B cell (primary cell): ENCODE data around the gene HMGB2. TPM values are rescaled to one million over a fixed set of nuclear protein-coding genes. Genes with fewer than 3 reads are reported as not detected.

Experiments used
- ATAC-seq: fragments of 200-7000 bp; cut with Tn5 transposase; one replicate; pipeline ENCODE4 v1.10.0; 2021; ENCODE audit warnings: low read depth, mild to moderate bottlenecking, moderate number of reproducible peaks, moderate library complexity
- CTCF ChIA-PET: fragments of 350-600 bp; sonication (Branson Sonifier 250); formaldehyde crosslinking; loops from one replicate; lab custom pipeline; 2021; ENCODE audit warnings: antibody characterized with exemption, inconsistent platforms; lab: Charles Lee
- POLR2A ChIA-PET: fragments of 350-600 bp; sonication (Branson Sonifier 250); formaldehyde crosslinking; loops from one replicate; lab custom pipeline; 2021; ENCODE audit warnings: antibody characterized with exemption; lab: Charles Lee
- DNase-seq: peaks from one replicate; pipeline ENCODE4 v3.0.0; 2013
- H2AFZ ChIP-seq: 2 replicates; pipeline ENCODE4 v1.6.1; 2012; ENCODE audit warnings: mild to moderate bottlenecking, low read depth, low read length; ENCODE audit not compliant: insufficient read depth, poor library complexity, severe bottlenecking
- H3K27ac ChIP-seq, 2 donors: 1 replicate in 1 of 2; 2 replicates in 1 of 2; pipeline ENCODE4 v1.5.1; 2012 to 2013; ENCODE audit warnings: low read length in 2 of 2, mild to moderate bottlenecking in 2 of 2, moderate library complexity in 1 of 2
- H3K27me3 ChIP-seq, 4 experiments: fragments of 200-600 bp in 1 of 4; sonication (generic) in 1 of 4; replicated peaks in 1 of 4; 1 replicate in 2 of 4; 2 replicates in 2 of 4; pipeline versions ENCODE4 v1.6.1 to v1.7.0; 2013 to 2016; ENCODE audit warnings: low read length in 3 of 4, mild to moderate bottlenecking in 2 of 4, mixed read lengths in 1 of 4, moderate library complexity in 1 of 4; ENCODE audit not compliant: insufficient read depth in 4 of 4, control insufficient read depth in 3 of 4; ENCODE audit errors: control extremely low read depth in 1 of 4
- H3K36me3 ChIP-seq, 2 experiments: replicated peaks in 1 of 2; 1 replicate in 1 of 2; 2 replicates in 1 of 2; pipeline versions ENCODE4 v1.6.1 to v1.7.1; 2013; ENCODE audit warnings: low read length in 1 of 2; ENCODE audit not compliant: insufficient read depth in 2 of 2, control insufficient read depth in 1 of 2; ENCODE audit errors: control extremely low read depth in 1 of 2, extremely low read depth in 1 of 2
- H3K4me1 ChIP-seq, 2 donors: fragments of 200-600 bp in 1 of 2; sonication (generic) in 1 of 2; 1 replicate in 1 of 2; 2 replicates in 1 of 2; pipeline versions ENCODE4 v1.5.1 to v1.6.1; 2013 to 2017; ENCODE audit warnings: low read length in 2 of 2; ENCODE audit not compliant: control insufficient read depth in 2 of 2, insufficient read depth in 2 of 2
- H3K4me2 ChIP-seq: replicated peaks from 2 replicates; pipeline ENCODE3; 2012; ENCODE audit warnings: mild to moderate bottlenecking, low read depth, low read length; ENCODE audit not compliant: poor library complexity, severe bottlenecking
- H3K4me3 ChIP-seq, 5 experiments: fragments of 200-600 bp in 1 of 5; sonication (generic) in 1 of 5; 1 replicate in 3 of 5; 2 replicates in 2 of 5; pipeline versions ENCODE4 v1.5.1 to v1.7.0; 2011 to 2016; ENCODE audit warnings: low read length in 4 of 5, mild to moderate bottlenecking in 4 of 5, low read depth in 2 of 5, control low read depth in 1 of 5, moderate library complexity in 1 of 5; ENCODE audit not compliant: insufficient read depth in 1 of 5; ENCODE audit errors: control extremely low read depth in 1 of 5, extremely low read depth in 1 of 5
- H3K79me2 ChIP-seq: fragments of 200-600 bp; sonication (generic); one replicate; pipeline ENCODE4 v1.6.0; 2016; ENCODE audit warnings: low read length; ENCODE audit not compliant: control insufficient read depth, insufficient read depth
- H3K9ac ChIP-seq: fragments of 200-600 bp; sonication (generic); 2 replicates; pipeline ENCODE4 v1.6.1; 2017; ENCODE audit warnings: mild to moderate bottlenecking, low read length, moderate library complexity
- H3K9me3 ChIP-seq, 3 donors: one replicate each; pipeline versions ENCODE4 v1.6.1 to v1.7.1; 2013; ENCODE audit warnings: low read length in 2 of 3; ENCODE audit not compliant: control insufficient read depth in 2 of 3, insufficient read depth in 1 of 3; ENCODE audit errors: control extremely low read depth in 1 of 3
- H4K20me1 ChIP-seq: 2 replicates; pipeline ENCODE4 v1.6.0; 2012; ENCODE audit warnings: mild to moderate bottlenecking, low read length; ENCODE audit not compliant: insufficient read depth, control insufficient read depth, poor library complexity, severe bottlenecking
- H3K27ac Mint-ChIP-seq: one replicate; pipeline ENCODE4 v1.8.0; 2021; ENCODE audit warnings: mixed read lengths
- H3K27me3 Mint-ChIP-seq: one replicate; pipeline ENCODE4 v1.8.0; 2021; ENCODE audit warnings: mixed read lengths
- H3K4me1 Mint-ChIP-seq: one replicate; pipeline ENCODE4 v1.8.0; 2021; ENCODE audit warnings: mixed read lengths
- H3K4me3 Mint-ChIP-seq: one replicate; pipeline ENCODE4 v1.8.0; 2021; ENCODE audit warnings: mixed read lengths
- H3K9me3 Mint-ChIP-seq: one replicate; pipeline ENCODE4 v1.8.0; 2022; ENCODE audit warnings: mixed read lengths; ENCODE audit not compliant: insufficient read depth
- EZH2 ChIP-seq: IDR thresholded peaks from 2 replicates; pipeline ENCODE4 v1.6.1; 2012; ENCODE audit warnings: borderline replicate concordance, low read depth, mild to moderate bottlenecking, moderate library complexity, low read length; ENCODE audit not compliant: insufficient read depth, poor library complexity, severe bottlenecking
- WGBS: methylation state at CpG from one replicate; pipeline ENCODE4 v1.1.5; 2013; ENCODE audit warnings: missing lambda C conversion rate; ENCODE audit not compliant: insufficient coverage; 5-methylcytosine and 5-hydroxymethylcytosine counted together
- intact Hi-C: fragments of 100-400 bp; cut with micrococcal nuclease; formaldehyde crosslinking; loops from one replicate; pipeline ENCODE4 v1.10.0; 2022
- polyA minus RNA-seq: library from RNA; depleted of rRNA, polyadenylated mRNA; stranded (reverse); fragments of >200 nt; gene quantifications from 2 replicates; pipeline ENCODE4 v1.2.3, GENCODE V29; 2012
- polyA plus RNA-seq: library from polyadenylated mRNA; depleted of rRNA; stranded (reverse); fragments of >200 nt; gene quantifications from 2 replicates; pipeline ENCODE4 v1.2.3, GENCODE V29; 2012
- total RNA-seq, 2 donors: library from RNA; stranded (reverse); fragments of 120-200 nt in 1 of 2; gene quantifications; 1 replicate in 1 of 2; 2 replicates in 1 of 2; pipeline versions ENCODE4 v1.2.3 to v1.2.4, GENCODE V29; 2013 to 2022
- TF ChIP-seq, protein P1 (sequence below): fragments of 200-600 bp; IDR thresholded peaks from one replicate; pipeline ENCODE4 v1.8.0; 2022; ENCODE audit warnings: antibody characterized with exemption, mild to moderate bottlenecking

HMGB2 gene
- total RNA-seq (81.5 and 82.5 TPM in 2 replicates), polyA plus RNA-seq (44.1 and 90.9 TPM in 2 replicates), polyA minus RNA-seq (21.1 and 24.4 TPM in 2 replicates)
- 84.3 TPM for total RNA-seq (2013)

GRCh38 chr4:173334085-173334890 lies at the start of gene HMGB2:
HMGB2 (minus strand) TSS chr4:173334358; CDS start chr4:173333649, 709 bp downstream.
- TF ChIP-seq, protein P1, sequence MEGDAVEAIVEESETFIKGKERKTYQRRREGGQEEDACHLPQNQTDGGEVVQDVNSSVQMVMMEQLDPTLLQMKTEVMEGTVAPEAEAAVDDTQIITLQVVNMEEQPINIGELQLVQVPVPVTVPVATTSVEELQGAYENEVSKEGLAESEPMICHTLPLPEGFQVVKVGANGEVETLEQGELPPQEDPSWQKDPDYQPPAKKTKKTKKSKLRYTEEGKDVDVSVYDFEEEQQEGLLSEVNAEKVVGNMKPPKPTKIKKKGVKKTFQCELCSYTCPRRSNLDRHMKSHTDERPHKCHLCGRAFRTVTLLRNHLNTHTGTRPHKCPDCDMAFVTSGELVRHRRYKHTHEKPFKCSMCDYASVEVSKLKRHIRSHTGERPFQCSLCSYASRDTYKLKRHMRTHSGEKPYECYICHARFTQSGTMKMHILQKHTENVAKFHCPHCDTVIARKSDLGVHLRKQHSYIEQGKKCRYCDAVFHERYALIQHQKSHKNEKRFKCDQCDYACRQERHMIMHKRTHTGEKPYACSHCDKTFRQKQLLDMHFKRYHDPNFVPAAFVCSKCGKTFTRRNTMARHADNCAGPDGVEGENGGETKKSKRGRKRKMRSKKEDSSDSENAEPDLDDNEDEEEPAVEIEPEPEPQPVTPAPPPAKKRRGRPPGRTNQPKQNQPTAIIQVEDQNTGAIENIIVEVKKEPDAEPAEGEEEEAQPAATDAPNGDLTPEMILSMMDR: no peak
- no peak for TF ChIP-seq EZH2
- Histone ChIP-seq H4K20me1 (no peaks in the 10 kb centered on the region), H3K36me3 (peaks cover 0 to 3% of the 10 kb centered on the region in 2 experiments), H3K4me3 (peak within 1 kb of the TSS; percentile 74 to 99 (median 94)), H3K4me2 (peak within 1 kb of the TSS; percentile 86), H3K79me2 (no peaks in the 10 kb centered on the region), H3K9me3 (no peaks in the 10 kb centered on the region), H3K4me1 (peaks cover 16 to 18% of the 10 kb centered on the region in 2 donors), H3K27me3 (no peaks in the 10 kb centered on the region), H2AFZ (peak within 1 kb of the TSS; percentile 94), H3K27ac (peak within 1 kb of the TSS; percentile 95 to 99), H3K9ac (peak within 1 kb of the TSS; percentile 86)
- peak; percentile 93 for ATAC-seq
- no peaks in the 10 kb centered on the region for H3K9me3 Mint-ChIP-seq
- peak within 1 kb of the TSS; percentile 100 for H3K27ac Mint-ChIP-seq
- peaks cover 30% of the 10 kb centered on the region for H3K4me1 Mint-ChIP-seq
- intact Hi-C loops: loop anchor here (1.0 to 5.0 kb wide), 4 partner anchors 36 to 949 kb away; partner anchors contain the start of genes CEP44, FBXO8 and SAP30
- ChIA-PET POLR2A (interaction anchor here (1.0 to 6.3 kb wide), 4 partner anchors 16 to 164 kb away, joined by 3 to 134 read pairs (median 6); partner anchors contain the start of gene SAP30), CTCF (interaction anchor here (1.0 to 6.2 kb wide), 6 partner anchors 14 to 310 kb away, joined by 3 to 39 read pairs (median 8); partner anchors contain the start of gene SAP30)
- peaks cover 4% of the 10 kb centered on the region for H3K27me3 Mint-ChIP-seq
- under 1% methylated on average over 58 of the region's 61 CpGs for WGBS
- peak; percentile 100 for DNase-seq
- H3K4me3 Mint-ChIP-seq: peak within 1 kb of the TSS; percentile 99

- Histone ChIP-seq H3K9ac (no peak overlapping the region), H3K4me2 (no peak overlapping the region), H2AFZ (no peak overlapping the region), H3K36me3 (no peaks in the 10 kb centered on the region), H3K27ac (no peak overlapping the region), H3K4me3 (no peak overlapping the region), H3K4me1 (no peaks in the 10 kb centered on the region), H3K79me2 (no peaks in the 10 kb centered on the region), H3K9me3 (no peaks in the 10 kb centered on the region), H4K20me1 (no peaks in the 10 kb centered on the region), H3K27me3 (no peaks in the 10 kb centered on the region)
- DNase-seq: no peak
- ChIA-PET POLR2A (no interaction called here), CTCF (no interaction called here)
- TF ChIP-seq EZH2: no peak
- TF ChIP-seq, protein P1: no peak
- intact Hi-C loops: no loop called here
- Mint-ChIP-seq H3K4me1 (no peaks in the 10 kb centered on the region), H3K4me3 (no peak overlapping the region), H3K27ac (no peak overlapping the region), H3K27me3 (no peaks in the 10 kb centered on the region), H3K9me3 (no peaks in the 10 kb centered on the region)
- WGBS: no CpG with 5 or more reads among the region's 4 CpGs
- ATAC-seq: no peak
These were observed 48.2 kb upstream of the HMGB2 start for GRCh38 chr4:173382349-173382748.
